Activated B cell treated with CpG ODN at 0.5 μM for 24 hours (primary cell): ENCODE results near the gene POLE. TPM values are rescaled to one million over a fixed set of nuclear protein-coding genes. Genes with fewer than 3 reads are reported as not detected.

ENCODE experiments used
- ATAC-seq: fragments of 200-7000 bp; cut with Tn5 transposase; one replicate; pipeline ENCODE4 v1.10.0; 2021; ENCODE audit warnings: low read depth, mild to moderate bottlenecking, moderate library complexity
- CTCF ChIA-PET: fragments of 350-600 bp; sonication (Branson Sonifier 250); formaldehyde crosslinking; loops from one replicate; lab custom pipeline; 2021; ENCODE audit warnings: antibody characterized with exemption; lab: Charles Lee
- POLR2A ChIA-PET: fragments of 350-600 bp; sonication (Branson Sonifier 250); formaldehyde crosslinking; loops from one replicate; lab custom pipeline; 2021; ENCODE audit warnings: antibody characterized with exemption; lab: Charles Lee
- DNase-seq: peaks from one replicate; pipeline ENCODE4 v3.0.0; 2022
- H3K27ac Mint-ChIP-seq: one replicate; pipeline ENCODE4 v1.8.0; 2020; ENCODE audit warnings: mixed read lengths
- H3K27me3 Mint-ChIP-seq: one replicate; pipeline ENCODE4 v1.8.0; 2021; ENCODE audit warnings: mixed read lengths
- H3K36me3 Mint-ChIP-seq: one replicate; pipeline ENCODE4 v1.8.0; 2021; ENCODE audit warnings: low read depth, mixed read lengths
- H3K4me1 Mint-ChIP-seq: one replicate; pipeline ENCODE4 v1.8.0; 2021; ENCODE audit warnings: mixed read lengths
- H3K4me3 Mint-ChIP-seq: one replicate; pipeline ENCODE4 v1.8.0; 2020; ENCODE audit warnings: mild to moderate bottlenecking, mixed read lengths
- H3K9me3 Mint-ChIP-seq: one replicate; pipeline ENCODE4 v1.8.0; 2020; ENCODE audit warnings: mixed read lengths
- CTCF ChIP-seq: fragments of 200-600 bp; IDR thresholded peaks from one replicate; pipeline ENCODE4 v1.8.0; 2022; ENCODE audit warnings: antibody characterized with exemption, mild to moderate bottlenecking
- intact Hi-C: fragments of 100-400 bp; cut with micrococcal nuclease; formaldehyde crosslinking; loops from one replicate; pipeline ENCODE4 v1.15.1; 2024
- total RNA-seq: library from RNA; stranded (reverse); gene quantifications from 2 replicates; pipeline ENCODE4 v1.2.3, GENCODE V29; 2022

Gene POLE
- total RNA-seq, 1 donor from 2014 or later, result 64.3 TPM

GRCh38 chr12:132608231-132609171, 78.6 kb downstream of the POLE start:
- Mint-ChIP-seq H3K36me3 (no peaks in the 10 kb centered on the region), H3K27ac (no peak overlapping the region), H3K4me3 (no peak overlapping the region), H3K4me1 (peaks cover 7% of the 10 kb centered on the region), H3K27me3 (peaks cover 37% of the 10 kb centered on the region), H3K9me3 (no peaks in the 10 kb centered on the region)
- CTCF ChIA-PET, result interaction anchor here (1.0 to 1.1 kb wide), 2 partner anchors 9 to 193 kb away, joined by 3 read pairs; no protein-coding TSS in a partner anchor
- intact Hi-C loops, result no loop called here
- no peak for DNase-seq
- TF ChIP-seq CTCF, result no peak
- no peak for ATAC-seq
- POLR2A ChIA-PET, result interaction anchor here (0.6 kb wide), 1 partner anchor 10 kb away, joined by 10 read pairs; no protein-coding TSS in a partner anchor

- Mint-ChIP-seq H3K9me3 (no peaks in the 10 kb centered on the region), H3K27me3 (peaks cover 45% of the 10 kb centered on the region), H3K27ac (no peak overlapping the region), H3K36me3 (no peaks in the 10 kb centered on the region), H3K4me1 (peaks cover 7% of the 10 kb centered on the region), H3K4me3 (no peak overlapping the region)
- DNase-seq, result no peak
- no peak for ATAC-seq
- intact Hi-C loops, result no loop called here
- CTCF ChIA-PET, result no interaction called here
- POLR2A ChIA-PET, result no interaction called here
- no peak for TF ChIP-seq CTCF
These were observed 80.2 kb downstream of the POLE start for GRCh38 chr12:132606927-132607326.

GRCh38 chr12:132606466-132606865, 80.7 kb downstream of the POLE start:
- H3K4me1 Mint-ChIP-seq, result peaks cover 7% of the 10 kb centered on the region
- intact Hi-C loops, result no loop called here
- peaks cover 45% of the 10 kb centered on the region for H3K27me3 Mint-ChIP-seq
- no peak for DNase-seq
- POLR2A ChIA-PET, result no interaction called here
- H3K36me3 Mint-ChIP-seq, result no peaks in the 10 kb centered on the region
- TF ChIP-seq CTCF, result no peak
- H3K27ac Mint-ChIP-seq, result no peak overlapping the region
- H3K4me3 Mint-ChIP-seq, result no peak overlapping the region
- no peak for ATAC-seq
- H3K9me3 Mint-ChIP-seq, result no peaks in the 10 kb centered on the region
- CTCF ChIA-PET, result no interaction called here

- Mint-ChIP-seq H3K4me1 (peaks cover 8% of the 10 kb centered on the region), H3K27me3 (peaks cover 41% of the 10 kb centered on the region), H3K36me3 (no peaks in the 10 kb centered on the region), H3K9me3 (no peaks in the 10 kb centered on the region), H3K4me3 (no peak overlapping the region), H3K27ac (no peak overlapping the region)
- POLR2A ChIA-PET, result no interaction called here
- intact Hi-C loops, result no loop called here
- ATAC-seq, result no peak
- no peak for DNase-seq
- TF ChIP-seq CTCF, result no peak
- CTCF ChIA-PET, result no interaction called here
These were observed 81.2 kb downstream of the POLE start for GRCh38 chr12:132605892-132606291.

- CTCF ChIA-PET, result no interaction called here
- intact Hi-C loops, result no loop called here
These were observed 82.3 kb downstream of the POLE start for GRCh38 chr12:132604668-132605441.

More at GRCh38 chr12:132604668-132605441, 82.3 kb downstream of the POLE start:
- DNase-seq (no peak), ATAC-seq (no peak)
- Mint-ChIP-seq H3K36me3 (no peaks in the 10 kb centered on the region), H3K9me3 (no peaks in the 10 kb centered on the region), H3K27me3 (peaks cover 33% of the 10 kb centered on the region), H3K4me3 (no peak overlapping the region), H3K4me1 (peaks cover 11% of the 10 kb centered on the region), H3K27ac (no peak overlapping the region)
- no peak for TF ChIP-seq CTCF
- POLR2A ChIA-PET, result no interaction called here
